HG03064 (cell line): ENCODE measurements around the gene IFNA2.
A peak's percentile ranks its signal among the peaks of the same experiment; 100 is the strongest.
"Not testable (repeated sequence)": the region's sequence is repeated elsewhere in the genome, so short reads cannot be mapped to it uniquely, and the experiment has no call there.

Source experiments
- ATAC-seq: cut with Tn5 transposase; IDR thresholded peaks from one replicate; pipeline ENCODE4 v1.9.1; 2021; ENCODE audit warnings: low read depth; ENCODE audit not compliant: unreplicated experiment

IFNA2 gene

DNA sequence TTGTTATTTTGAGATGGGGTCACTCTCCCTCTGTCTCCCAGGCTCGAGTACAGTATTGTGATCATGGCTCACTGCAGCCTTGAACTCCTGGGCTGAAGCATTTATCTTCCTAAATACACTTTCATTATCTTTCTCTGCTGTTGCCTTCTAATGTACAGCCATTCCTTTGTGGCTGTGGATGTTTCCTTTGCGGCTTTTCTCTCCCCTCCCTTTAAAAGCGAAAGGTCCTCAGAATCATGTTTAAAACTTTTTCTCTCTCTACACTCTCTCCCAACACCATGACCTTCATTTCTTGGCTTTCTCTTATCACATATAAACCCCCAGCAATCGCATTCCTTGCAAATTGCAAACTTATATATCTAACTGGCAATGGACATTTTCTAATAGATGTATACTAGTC lies 1.6 kb downstream of the IFNA2 start:
- ATAC-seq, result no peak

- peak; percentile 98 for ATAC-seq
Observed at GRCh38 chr9:21381448-21382339, 3.5 kb downstream of the IFNA2 start.

DNA sequence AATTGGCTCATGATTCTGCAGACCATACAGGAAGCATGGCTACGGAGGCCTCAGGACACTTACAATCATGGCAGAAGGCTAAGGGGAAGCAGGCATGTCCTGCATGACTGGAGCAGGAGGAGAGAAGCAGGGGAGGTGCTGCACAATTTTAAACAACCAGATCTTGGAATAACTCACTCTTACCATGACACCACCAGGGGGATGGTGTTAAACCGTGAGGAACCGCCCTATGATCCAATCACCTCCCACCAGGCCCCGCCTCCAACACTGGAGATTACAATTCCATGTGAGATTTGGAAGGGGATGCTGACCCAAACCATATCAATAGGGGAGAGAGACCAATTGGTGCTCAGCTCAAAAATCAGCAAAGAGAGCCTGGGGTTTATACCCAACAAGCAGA lies 13.7 kb downstream of the IFNA2 start:
- not testable (repeated sequence) for ATAC-seq

DNA sequence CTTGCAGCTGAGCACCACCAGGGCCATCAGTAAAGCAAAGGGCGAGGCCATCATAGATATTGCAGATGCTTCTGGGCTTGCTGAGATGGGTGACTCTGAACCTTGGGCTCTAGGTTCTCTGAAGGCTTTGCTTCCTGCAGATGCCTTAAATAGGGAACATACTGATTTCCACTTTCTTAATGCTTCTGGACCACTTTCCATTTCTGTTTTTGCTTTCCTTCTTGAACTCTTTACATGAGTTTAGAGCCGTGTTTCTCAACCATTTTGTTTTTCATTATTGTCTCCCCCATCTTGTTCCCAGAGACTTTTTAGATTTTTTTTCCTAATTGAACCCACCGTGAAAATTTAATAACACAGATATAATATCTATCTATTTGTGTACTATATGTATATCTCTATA lies 17.2 kb downstream of the IFNA2 start, which contains the start of gene IFNA13:
TSS of gene IFNA13 (minus strand) at position 101 of the 400 bp plus-strand sequence. CDS start at position 54, 47 bp downstream.
- no peak for ATAC-seq

GRCh38 chr9:21367169-21367568 lies 18.0 kb downstream of the IFNA2 start:
- peak; percentile 88 for ATAC-seq

GRCh38 chr9:21362287-21362686 lies 22.9 kb downstream of the IFNA2 start:
- ATAC-seq, result no peak

GRCh38 chr9:21357479-21358460 lies 27.4 kb downstream of the IFNA2 start:
- ATAC-seq, result peak; percentile 97

DNA sequence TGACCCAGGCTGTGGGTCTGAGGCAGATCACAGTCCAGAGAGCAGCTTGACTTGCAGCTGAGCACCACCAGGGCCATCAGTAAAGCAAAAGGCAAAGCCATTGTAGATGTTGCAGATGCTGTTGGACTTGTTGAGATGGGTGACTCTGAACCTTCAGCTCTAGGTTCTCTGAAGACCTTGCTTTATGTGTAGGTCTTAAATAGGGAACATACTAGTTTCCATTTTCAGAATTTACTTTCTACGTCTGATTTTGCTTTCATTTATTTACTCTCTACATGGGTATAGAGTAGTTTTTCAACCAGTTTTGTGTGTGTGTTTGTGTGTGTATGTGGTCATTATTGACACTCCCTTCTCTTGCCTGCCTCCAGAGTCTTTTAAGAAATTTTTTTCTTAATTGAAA lies 34.4 kb downstream of the IFNA2 start, which contains the start of gene IFNA6:
TSS of gene IFNA6 (minus strand) at position 101 of the 400 bp plus-strand sequence. CDS start at position 101, 0 bp downstream.
- ATAC-seq, result no peak

GRCh38 chr9:21348430-21348970 lies 36.7 kb downstream of the IFNA2 start:
- no peak for ATAC-seq

DNA sequence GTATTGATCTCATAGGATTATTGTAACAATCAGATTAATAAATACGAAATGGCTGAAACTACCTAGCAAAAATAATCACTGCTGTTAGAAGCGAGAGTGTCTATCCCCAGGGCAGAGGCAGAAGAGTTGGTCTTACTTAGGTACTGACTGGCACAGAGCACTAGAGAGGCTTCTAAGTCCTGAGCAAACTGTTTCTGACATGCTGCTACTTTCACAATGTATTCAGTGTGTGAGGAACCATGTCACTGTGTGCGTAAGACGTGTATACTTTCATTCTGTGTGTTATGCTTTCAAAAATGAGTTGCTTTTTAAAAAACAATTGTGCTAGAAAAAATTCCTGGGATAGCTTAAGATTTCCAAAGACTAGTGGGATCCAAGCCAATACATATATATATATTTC lies 44.5 kb downstream of the IFNA2 start:
- no peak for ATAC-seq

- ATAC-seq, result no peak
Observed at GRCh38 chr9:21336457-21336856, 48.7 kb downstream of the IFNA2 start.

DNA sequence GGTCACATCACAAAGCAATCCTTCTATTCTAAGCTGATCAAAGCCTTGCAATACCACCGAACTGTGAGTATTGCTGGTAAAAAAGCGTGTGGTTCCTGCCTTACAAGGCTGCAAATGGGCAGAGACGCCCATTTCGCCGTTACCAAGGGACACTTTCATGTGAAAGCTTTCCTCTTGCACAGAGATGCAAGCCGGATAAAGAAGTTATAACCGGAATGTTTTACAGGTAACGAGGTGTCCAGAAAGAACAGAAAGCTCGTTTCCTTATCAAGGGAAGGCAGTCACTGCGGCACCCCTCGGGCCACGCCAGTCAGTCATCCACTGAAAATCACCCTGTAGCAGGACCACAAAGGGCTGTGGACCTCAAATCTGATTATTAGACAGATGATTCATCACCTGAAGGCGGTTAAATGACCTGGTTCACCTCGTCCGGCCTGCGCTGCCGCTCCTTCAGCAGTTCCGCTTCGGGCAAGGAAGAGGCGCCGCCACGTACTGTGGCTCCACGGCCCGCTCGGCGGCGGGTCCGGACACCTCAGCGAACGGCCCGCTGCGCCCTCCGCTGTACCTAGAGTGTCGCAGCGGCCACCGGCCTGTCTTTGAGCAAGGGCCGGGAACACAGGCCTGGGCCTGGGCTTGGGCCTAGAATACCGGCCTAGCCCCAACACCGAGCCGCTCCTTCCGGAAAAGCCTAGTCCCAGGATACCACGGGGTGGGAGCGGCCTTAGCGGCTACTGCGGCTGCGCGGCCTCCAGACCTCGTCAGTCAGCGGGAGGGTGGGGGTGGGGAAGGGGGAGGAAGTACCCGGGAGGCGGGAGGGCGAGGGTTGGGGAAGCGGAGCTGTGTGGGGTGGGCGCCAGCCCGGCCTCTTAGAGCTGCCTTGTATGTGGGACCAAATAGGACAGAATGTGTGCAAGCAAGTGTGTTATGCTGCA lies 50.2 kb downstream of the IFNA2 start, which contains the start of gene KLHL9:
TSS of gene KLHL9 (minus strand) at position 704 of the 932 bp plus-strand sequence. CDS start at position 159, 545 bp downstream.
- ATAC-seq, result peak; percentile 88
